ENCODE data around the gene TATDN3. TPM values are rescaled to one million over a fixed set of nuclear protein-coding genes. Genes with fewer than 3 reads are reported as not detected.
"Not testable (repeated sequence)": the region's sequence is repeated elsewhere in the genome, so short reads cannot be mapped to it uniquely, and the experiment has no call there.

The TATDN3 gene
- total RNA-seq, 2 donors from 2014 or later = 17.7 to 18.2 TPM

DNA sequence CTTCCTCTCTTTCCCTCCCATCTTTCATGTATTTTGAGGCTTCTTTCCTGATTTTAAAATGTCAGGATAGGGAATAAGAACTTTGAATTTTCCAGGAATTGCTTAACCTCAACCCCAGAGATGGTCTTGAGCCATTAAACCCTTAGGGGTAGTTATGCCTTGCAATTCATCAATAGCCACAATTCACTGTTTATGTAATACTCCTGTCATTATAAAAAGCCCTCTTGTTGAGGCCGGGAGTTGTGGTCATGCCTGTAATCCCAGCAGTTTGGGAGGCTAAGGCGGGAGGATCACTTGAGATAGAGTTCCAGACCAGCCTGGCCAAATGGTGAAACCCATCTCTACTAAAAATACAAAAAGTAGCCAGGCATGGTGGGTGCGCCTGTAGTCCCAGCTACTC is 31.3 kb downstream of the TATDN3 start:
- no peak overlapping the region for H3K27ac Mint-ChIP-seq

GRCh38 chr1:212824201-212824600 is 32.5 kb downstream of the TATDN3 start:
- Mint-ChIP-seq H3K27ac (no peak overlapping the region), H3K4me3 (no peak overlapping the region), H3K27me3 (ENCODE audit: low read depth) (peaks cover 15% of the 10 kb centered on the region), H3K4me1 (ENCODE audit: low read depth) (peaks cover 11% of the 10 kb centered on the region), H3K9me3 (peaks cover 14% of the 10 kb centered on the region in 2 donors), H3K36me3 (ENCODE audit: insufficient read depth in 2 of 2) (peaks cover 16 to 22% of the 10 kb centered on the region in 2 donors)
- ATAC-seq (replicated peaks in 1 of 2) (no peak), DNase-seq (no peak)

More for the DNA sequence above, 31.3 kb downstream of the TATDN3 start:
- Mint-ChIP-seq H3K36me3 (ENCODE audit: insufficient read depth in 2 of 2) (peaks cover 16 to 22% of the 10 kb centered on the region in 2 donors), H3K27me3 (ENCODE audit: low read depth) (peaks cover 15% of the 10 kb centered on the region), H3K4me3 (no peak overlapping the region), H3K4me1 (ENCODE audit: low read depth) (peaks cover 11% of the 10 kb centered on the region), H3K9me3 (peaks cover 14% of the 10 kb centered on the region in 2 donors)
- no peak for ATAC-seq (replicated peaks in 1 of 2)
- no peak for DNase-seq

DNA sequence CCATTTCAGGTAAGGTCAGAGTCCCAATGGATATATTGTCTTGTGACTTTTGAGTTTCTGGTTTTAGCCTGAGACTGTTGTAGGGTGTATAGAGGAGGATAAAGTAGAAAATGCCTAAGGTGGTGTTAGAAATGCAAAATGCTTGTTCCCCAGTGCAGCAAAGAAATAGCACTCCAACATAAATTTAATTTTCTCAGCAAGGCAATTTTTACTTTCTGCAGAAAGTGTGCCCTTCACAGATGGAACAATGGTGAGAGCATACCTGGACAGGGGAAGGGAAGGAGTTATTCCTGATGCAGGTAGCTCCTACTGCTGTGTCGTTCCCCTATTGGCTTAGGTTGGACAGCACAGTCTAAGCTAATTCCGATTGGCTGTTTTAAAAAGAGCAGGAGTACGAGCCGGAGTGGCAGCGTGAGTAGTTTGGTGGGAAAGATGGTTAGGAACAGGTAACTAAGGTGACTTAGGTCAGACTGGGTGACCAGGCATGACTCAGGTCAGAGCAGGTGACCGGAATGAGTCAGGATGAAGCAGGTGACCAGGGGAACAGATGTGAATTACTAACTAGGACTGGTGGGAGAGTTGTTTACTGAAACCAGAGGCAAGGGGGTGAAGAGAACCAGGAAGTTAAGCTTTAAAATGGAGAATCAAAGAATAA is 34.2 kb downstream of the TATDN3 start:
- H3K4me1 Mint-ChIP-seq (ENCODE audit: low read depth) = no peaks in the 10 kb centered on the region
- H3K4me3 Mint-ChIP-seq = no peak overlapping the region
- ATAC-seq (replicated peaks in 1 of 2) (no peak), DNase-seq (no peak)
- H3K36me3 Mint-ChIP-seq (ENCODE audit: insufficient read depth in 2 of 2) = peaks cover 16 to 22% of the 10 kb centered on the region in 2 donors
- H3K27me3 Mint-ChIP-seq (ENCODE audit: low read depth) = peaks cover 10% of the 10 kb centered on the region
- H3K9me3 Mint-ChIP-seq = peaks cover 14% of the 10 kb centered on the region in 2 donors
- H3K27ac Mint-ChIP-seq = no peak overlapping the region

- H3K27me3 Mint-ChIP-seq (ENCODE audit: low read depth) = peaks cover 19% of the 10 kb centered on the region
- no peak overlapping the region for H3K4me3 Mint-ChIP-seq
- no peak overlapping the region for H3K27ac Mint-ChIP-seq
- ATAC-seq (replicated peaks in 1 of 2) (no peak), DNase-seq (no peak)
- peaks cover 14% of the 10 kb centered on the region in 2 donors for H3K9me3 Mint-ChIP-seq
- H3K36me3 Mint-ChIP-seq (ENCODE audit: insufficient read depth in 2 of 2) = peaks cover 16 to 22% of the 10 kb centered on the region in 2 donors
- H3K4me1 Mint-ChIP-seq (ENCODE audit: low read depth) = no peaks in the 10 kb centered on the region
These were observed 35.6 kb downstream of the TATDN3 start for GRCh38 chr1:212827171-212827776.

DNA sequence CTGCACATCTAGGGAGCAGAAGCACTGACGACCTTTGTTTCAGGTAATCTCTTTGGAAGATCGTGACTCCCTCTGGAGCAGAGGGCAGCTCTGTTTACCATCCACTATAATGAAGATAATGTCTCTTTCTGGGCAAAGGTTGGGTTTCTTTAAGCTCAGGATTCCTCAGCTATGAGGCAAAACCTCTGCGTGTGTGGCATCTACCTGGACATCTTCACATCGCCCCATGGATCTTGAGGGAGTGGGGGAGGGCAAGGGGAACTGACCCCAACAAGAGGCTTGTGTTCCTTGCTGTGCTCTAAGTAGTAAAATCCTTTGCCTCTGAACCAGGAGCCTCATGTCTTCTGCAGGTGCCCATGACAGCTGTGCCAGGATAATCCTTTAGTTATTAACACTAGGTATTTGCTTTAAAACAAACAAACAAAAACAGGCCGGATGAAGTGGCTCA is 36.2 kb downstream of the TATDN3 start:
- no peaks in the 10 kb centered on the region for H3K4me1 Mint-ChIP-seq (ENCODE audit: low read depth)
- H3K36me3 Mint-ChIP-seq (ENCODE audit: insufficient read depth in 2 of 2) = peaks cover 16 to 22% of the 10 kb centered on the region in 2 donors
- H3K4me3 Mint-ChIP-seq = no peak overlapping the region
- H3K27ac Mint-ChIP-seq = no peak overlapping the region
- DNase-seq (no peak), ATAC-seq (replicated peaks in 1 of 2) (no peak)
- peaks cover 19% of the 10 kb centered on the region for H3K27me3 Mint-ChIP-seq (ENCODE audit: low read depth)
- peaks cover 14% of the 10 kb centered on the region in 2 donors for H3K9me3 Mint-ChIP-seq

DNA sequence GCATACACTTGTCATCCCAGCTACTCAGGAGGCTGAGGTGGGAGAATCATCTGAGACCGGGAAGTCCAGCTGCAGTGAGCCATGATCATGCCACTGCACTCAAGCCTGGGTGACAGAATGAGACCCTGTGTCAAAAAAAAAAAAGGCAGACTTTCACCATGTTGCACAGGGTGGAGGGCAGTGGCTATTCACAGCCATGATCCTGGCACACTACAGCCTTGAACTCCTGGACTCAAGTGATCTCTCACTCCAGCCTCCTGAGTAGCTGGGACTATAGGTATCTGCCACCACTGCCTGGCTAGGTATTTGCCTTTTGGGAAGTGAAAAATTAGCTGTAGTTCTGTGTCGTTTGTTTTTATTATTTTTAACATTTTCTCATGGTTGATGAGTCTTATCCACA is 36.7 kb downstream of the TATDN3 start:
- H3K36me3 Mint-ChIP-seq (ENCODE audit: insufficient read depth in 2 of 2) = peaks cover 16 to 22% of the 10 kb centered on the region in 2 donors
- H3K27ac Mint-ChIP-seq = no peak overlapping the region
- ATAC-seq (replicated peaks in 1 of 2) (no peak), DNase-seq (no peak)
- peaks cover 19% of the 10 kb centered on the region for H3K27me3 Mint-ChIP-seq (ENCODE audit: low read depth)
- H3K4me3 Mint-ChIP-seq = no peak overlapping the region
- H3K9me3 Mint-ChIP-seq = peaks cover 14% of the 10 kb centered on the region in 2 donors
- H3K4me1 Mint-ChIP-seq (ENCODE audit: low read depth) = no peaks in the 10 kb centered on the region

GRCh38 chr1:212833211-212834207 is 41.8 kb downstream of the TATDN3 start:
- H3K4me1 Mint-ChIP-seq (ENCODE audit: low read depth); H3K27ac Mint-ChIP-seq; DNase-seq; H3K9me3 Mint-ChIP-seq; H3K27me3 Mint-ChIP-seq (ENCODE audit: low read depth); H3K4me3 Mint-ChIP-seq; H3K36me3 Mint-ChIP-seq (ENCODE audit: insufficient read depth in 2 of 2): not testable (repeated sequence)
- peak in 1 of 2 donors; percentile 36 for ATAC-seq (replicated peaks in 1 of 2)

DNA sequence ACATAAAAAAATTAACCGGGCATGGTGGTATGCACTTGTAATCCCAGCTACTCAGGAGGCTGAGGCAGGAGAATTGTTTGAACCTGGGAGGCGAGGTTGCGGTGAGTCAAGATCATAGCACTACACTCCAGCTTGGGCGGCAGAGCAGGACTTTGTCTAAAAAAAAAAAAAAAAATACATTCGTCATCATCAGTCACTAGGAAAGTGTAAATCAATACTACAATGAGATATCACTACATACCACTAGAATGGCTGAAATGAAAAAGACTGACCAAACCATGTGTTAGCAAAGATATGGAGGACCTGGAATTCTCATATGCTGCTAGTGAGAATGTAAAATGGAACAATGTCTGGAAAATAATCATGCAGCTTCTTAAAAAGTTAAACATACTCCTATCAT is 46.5 kb downstream of the TATDN3 start:
- H3K27ac Mint-ChIP-seq = no peak overlapping the region
- DNase-seq (no peak), ATAC-seq (replicated peaks in 1 of 2) (no peak)
- no peaks in the 10 kb centered on the region for H3K9me3 Mint-ChIP-seq
- H3K27me3 Mint-ChIP-seq (ENCODE audit: low read depth) = no peaks in the 10 kb centered on the region
- no peak overlapping the region for H3K4me3 Mint-ChIP-seq
- no peaks in the 10 kb centered on the region for H3K36me3 Mint-ChIP-seq (ENCODE audit: insufficient read depth in 2 of 2)
- H3K4me1 Mint-ChIP-seq (ENCODE audit: low read depth) = peaks cover 4% of the 10 kb centered on the region

DNA sequence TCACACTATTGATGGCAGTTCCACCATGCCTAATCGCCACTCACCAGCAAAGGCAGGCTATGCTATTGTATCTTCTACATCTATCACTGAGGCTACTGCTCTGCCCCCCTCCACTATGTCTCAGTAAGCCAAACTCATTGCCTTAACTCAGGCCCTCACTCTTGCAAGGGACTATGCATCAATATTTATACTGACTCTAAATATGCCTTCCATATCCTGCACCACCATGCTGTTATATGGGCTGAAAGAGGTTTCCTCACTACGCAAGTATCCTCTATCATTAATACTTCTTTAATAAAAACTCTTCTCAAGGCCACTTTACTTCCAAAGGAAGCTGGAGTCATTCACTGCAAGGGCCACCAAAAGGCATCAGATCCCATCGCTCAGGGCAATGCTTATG is 52.8 kb downstream of the TATDN3 start:
- not testable (repeated sequence) for H3K9me3 Mint-ChIP-seq; DNase-seq; H3K27me3 Mint-ChIP-seq (ENCODE audit: low read depth); ATAC-seq (replicated peaks in 1 of 2); H3K27ac Mint-ChIP-seq; H3K36me3 Mint-ChIP-seq (ENCODE audit: insufficient read depth in 2 of 2); H3K4me3 Mint-ChIP-seq; H3K4me1 Mint-ChIP-seq (ENCODE audit: low read depth)

DNA sequence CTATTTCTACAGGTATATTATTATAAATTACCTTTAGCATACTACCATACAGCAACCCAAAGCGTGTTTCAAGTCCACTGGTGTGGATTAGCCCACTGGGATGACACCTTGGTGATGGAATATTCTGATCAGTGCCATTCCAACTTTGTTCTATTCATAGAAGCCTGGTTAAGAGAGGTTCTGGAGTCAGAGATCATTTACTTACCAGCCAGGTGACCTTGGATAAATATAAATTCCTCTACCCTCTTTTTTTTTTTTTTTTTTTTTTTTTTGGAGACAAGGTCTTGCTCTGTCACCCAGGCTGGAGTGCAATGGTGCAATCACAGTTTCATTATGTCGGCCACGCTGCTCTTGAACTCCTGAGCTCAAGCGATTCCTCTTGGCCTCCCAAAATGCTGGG is 55.9 kb downstream of the TATDN3 start, which contains the start of gene SPATA45:
SPATA45 (minus strand) TSS at position 101 of the 400 bp plus-strand sequence. CDS start 11,500 bp downstream, outside the sequence.
- peaks cover 0 to 1% of the 10 kb centered on the region in 2 donors for H3K9me3 Mint-ChIP-seq
- ATAC-seq (replicated peaks in 1 of 2) (no peak), DNase-seq (no peak)
- H3K27ac Mint-ChIP-seq = no peak within 1 kb of the TSS
- peaks cover 0 to 3% of the 10 kb centered on the region in 2 donors for H3K36me3 Mint-ChIP-seq (ENCODE audit: insufficient read depth in 2 of 2)
- H3K4me1 Mint-ChIP-seq (ENCODE audit: low read depth) = no peaks in the 10 kb centered on the region
- H3K4me3 Mint-ChIP-seq = no peak within 1 kb of the TSS
- no peaks in the 10 kb centered on the region for H3K27me3 Mint-ChIP-seq (ENCODE audit: low read depth)

- H3K4me1 Mint-ChIP-seq (ENCODE audit: low read depth) = peaks cover 19% of the 10 kb centered on the region
- ATAC-seq (replicated peaks in 1 of 2) = no peak
- no peak for DNase-seq
- peaks cover 0 to 9% of the 10 kb centered on the region in 2 donors for H3K36me3 Mint-ChIP-seq (ENCODE audit: insufficient read depth in 2 of 2)
- no peaks in the 10 kb centered on the region for H3K27me3 Mint-ChIP-seq (ENCODE audit: low read depth)
- no peak overlapping the region for H3K27ac Mint-ChIP-seq
- no peak overlapping the region for H3K4me3 Mint-ChIP-seq
- peaks cover 0 to 1% of the 10 kb centered on the region in 2 donors for H3K9me3 Mint-ChIP-seq
These were observed 60.5 kb downstream of the TATDN3 start for GRCh38 chr1:212852105-212852688.

GRCh38 chr1:212853658-212854057 is 62.0 kb downstream of the TATDN3 start:
- H3K27me3 Mint-ChIP-seq (ENCODE audit: low read depth) = no peaks in the 10 kb centered on the region
- no peak for ATAC-seq (replicated peaks in 1 of 2)
- peaks cover 0 to 9% of the 10 kb centered on the region in 2 donors for H3K36me3 Mint-ChIP-seq (ENCODE audit: insufficient read depth in 2 of 2)
- H3K4me3 Mint-ChIP-seq = no peak overlapping the region
- H3K4me1 Mint-ChIP-seq (ENCODE audit: low read depth) = peaks cover 22% of the 10 kb centered on the region
- H3K27ac Mint-ChIP-seq = no peak overlapping the region
- DNase-seq = no peak
- H3K9me3 Mint-ChIP-seq = peaks cover 0 to 1% of the 10 kb centered on the region in 2 donors
